Suprapubic skin (tissue), 3 donors: ENCODE data around the gene ZNF521.

Source experiments
- EP300 ChIP-seq: sonication (generic); formaldehyde crosslinking; IDR thresholded peaks from one replicate; pipeline ENCODE4 v1.6.1; 2017; ENCODE audit warnings: antibody characterized with exemption
- POLR2A ChIP-seq, 2 donors: fragments of 450-650 bp; IDR thresholded peaks; one replicate each; pipeline ENCODE4 v1.6.1; 2017; ENCODE audit warnings: antibody characterized with exemption in 2 of 2, mild to moderate bottlenecking in 2 of 2, moderate library complexity in 2 of 2
- TF ChIP-seq, protein P1 (sequence below), 2 donors: fragments of 200-600 bp in 1 of 2; fragments of 450-650 bp in 1 of 2; sonication (generic) in 1 of 2; IDR thresholded peaks; one replicate each; pipeline ENCODE4 v1.5.1; 2016 to 2019; ENCODE audit warnings: antibody characterized with exemption in 2 of 2, mild to moderate bottlenecking in 1 of 2, moderate library complexity in 1 of 2

DNA sequence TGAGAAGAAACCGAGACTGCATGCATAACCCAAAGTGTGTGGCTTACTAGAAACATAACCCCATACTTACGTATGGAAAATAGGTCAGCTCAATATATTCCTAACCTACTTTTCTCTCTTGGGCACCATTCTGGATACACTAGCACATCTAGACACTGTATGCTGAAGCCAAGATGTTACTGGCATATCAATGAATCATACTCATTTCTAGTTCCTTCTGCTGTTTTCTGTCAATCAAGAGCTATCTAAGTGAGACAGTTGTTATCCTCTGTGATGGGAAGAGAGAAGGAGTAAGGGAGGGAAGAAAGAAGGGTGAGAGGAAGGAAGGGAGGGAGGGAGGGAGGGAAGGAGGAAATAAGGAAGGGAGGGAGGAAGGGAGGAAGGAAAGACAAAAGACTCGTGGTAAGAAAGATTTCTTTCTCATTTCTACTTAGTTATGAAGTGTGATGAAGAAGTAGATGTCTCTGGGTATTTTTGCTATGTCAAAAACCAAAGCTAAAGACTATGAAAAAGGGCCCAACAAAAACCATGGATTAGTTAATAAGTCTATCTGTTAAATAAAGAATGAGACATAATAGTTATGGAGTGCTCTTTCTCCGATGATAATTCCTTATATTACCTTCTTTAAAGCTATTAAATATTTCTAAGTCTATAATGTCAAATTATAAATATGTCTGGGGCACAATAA lies 248.4 kb downstream of the ZNF521 start:
- TF ChIP-seq, protein P1, sequence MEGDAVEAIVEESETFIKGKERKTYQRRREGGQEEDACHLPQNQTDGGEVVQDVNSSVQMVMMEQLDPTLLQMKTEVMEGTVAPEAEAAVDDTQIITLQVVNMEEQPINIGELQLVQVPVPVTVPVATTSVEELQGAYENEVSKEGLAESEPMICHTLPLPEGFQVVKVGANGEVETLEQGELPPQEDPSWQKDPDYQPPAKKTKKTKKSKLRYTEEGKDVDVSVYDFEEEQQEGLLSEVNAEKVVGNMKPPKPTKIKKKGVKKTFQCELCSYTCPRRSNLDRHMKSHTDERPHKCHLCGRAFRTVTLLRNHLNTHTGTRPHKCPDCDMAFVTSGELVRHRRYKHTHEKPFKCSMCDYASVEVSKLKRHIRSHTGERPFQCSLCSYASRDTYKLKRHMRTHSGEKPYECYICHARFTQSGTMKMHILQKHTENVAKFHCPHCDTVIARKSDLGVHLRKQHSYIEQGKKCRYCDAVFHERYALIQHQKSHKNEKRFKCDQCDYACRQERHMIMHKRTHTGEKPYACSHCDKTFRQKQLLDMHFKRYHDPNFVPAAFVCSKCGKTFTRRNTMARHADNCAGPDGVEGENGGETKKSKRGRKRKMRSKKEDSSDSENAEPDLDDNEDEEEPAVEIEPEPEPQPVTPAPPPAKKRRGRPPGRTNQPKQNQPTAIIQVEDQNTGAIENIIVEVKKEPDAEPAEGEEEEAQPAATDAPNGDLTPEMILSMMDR (IDR thresholded peaks at IDR 0.05): no peak
- TF ChIP-seq EP300: no peak
- no peak for TF ChIP-seq POLR2A (IDR thresholded peaks at IDR 0.05)
